GM12801 (cell line): ENCODE data around the gene DCLK3.

Source experiments
- TF ChIP-seq, protein P1 (sequence below): IDR thresholded peaks from one replicate; pipeline ENCODE4 v1.5.1; 2011; ENCODE audit warnings: control low read depth; ENCODE audit not compliant: insufficient read length; ENCODE audit errors: extremely low read depth

The DCLK3 gene, protein sequence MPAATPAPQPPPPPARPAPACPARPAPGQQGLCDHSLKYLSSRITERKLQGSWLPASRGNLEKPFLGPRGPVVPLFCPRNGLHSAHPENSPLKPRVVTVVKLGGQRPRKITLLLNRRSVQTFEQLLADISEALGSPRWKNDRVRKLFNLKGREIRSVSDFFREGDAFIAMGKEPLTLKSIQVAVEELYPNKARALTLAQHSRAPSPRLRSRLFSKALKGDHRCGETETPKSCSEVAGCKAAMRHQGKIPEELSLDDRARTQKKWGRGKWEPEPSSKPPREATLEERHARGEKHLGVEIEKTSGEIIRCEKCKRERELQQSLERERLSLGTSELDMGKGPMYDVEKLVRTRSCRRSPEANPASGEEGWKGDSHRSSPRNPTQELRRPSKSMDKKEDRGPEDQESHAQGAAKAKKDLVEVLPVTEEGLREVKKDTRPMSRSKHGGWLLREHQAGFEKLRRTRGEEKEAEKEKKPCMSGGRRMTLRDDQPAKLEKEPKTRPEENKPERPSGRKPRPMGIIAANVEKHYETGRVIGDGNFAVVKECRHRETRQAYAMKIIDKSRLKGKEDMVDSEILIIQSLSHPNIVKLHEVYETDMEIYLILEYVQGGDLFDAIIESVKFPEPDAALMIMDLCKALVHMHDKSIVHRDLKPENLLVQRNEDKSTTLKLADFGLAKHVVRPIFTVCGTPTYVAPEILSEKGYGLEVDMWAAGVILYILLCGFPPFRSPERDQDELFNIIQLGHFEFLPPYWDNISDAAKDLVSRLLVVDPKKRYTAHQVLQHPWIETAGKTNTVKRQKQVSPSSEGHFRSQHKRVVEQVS

DNA sequence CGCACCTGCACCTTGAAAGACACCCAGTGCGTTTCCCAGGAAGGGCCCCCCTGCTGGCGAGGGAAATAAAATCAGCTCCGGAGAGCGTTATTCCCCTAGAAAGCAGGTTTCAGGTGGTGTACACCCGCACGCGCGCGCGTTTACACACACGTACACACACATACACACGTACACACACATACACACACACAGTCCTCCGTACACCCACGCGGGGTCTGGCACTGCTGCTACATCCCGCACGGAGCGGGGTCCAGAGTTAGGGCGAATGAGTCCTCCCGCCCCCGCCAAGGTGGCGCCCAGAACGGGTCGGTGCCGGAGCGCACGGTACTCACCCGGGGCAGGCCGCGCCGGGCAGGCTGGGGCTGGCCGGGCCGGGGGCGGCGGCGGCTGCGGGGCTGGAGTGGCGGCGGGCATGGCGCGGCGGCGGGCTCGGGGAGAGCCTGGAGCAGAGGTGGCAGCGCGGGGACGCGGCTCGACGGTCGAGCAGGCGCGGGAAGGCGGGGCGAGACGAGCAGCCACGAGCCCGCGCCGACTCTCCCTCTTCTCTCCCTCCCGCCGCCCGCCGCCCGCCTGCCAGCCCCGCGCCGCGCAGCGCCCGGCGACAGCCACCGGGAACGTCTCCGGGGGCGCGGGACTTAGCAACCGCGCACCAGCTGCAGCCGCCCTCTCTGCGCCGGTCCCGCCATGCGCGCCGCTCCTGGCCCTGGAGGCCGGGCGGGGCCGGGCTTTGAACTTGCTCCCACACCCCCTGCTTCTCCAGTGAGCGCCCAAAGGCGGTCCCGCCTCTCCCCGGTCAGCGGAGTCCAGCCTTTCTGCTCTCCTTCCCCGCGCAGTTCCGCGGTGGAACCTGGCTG lies at the start of gene DCLK3:
DCLK3 (minus strand) TSS at position 704 of the 854 bp plus-strand sequence; CDS start at position 414, 290 bp downstream.
- TF ChIP-seq, protein P1, sequence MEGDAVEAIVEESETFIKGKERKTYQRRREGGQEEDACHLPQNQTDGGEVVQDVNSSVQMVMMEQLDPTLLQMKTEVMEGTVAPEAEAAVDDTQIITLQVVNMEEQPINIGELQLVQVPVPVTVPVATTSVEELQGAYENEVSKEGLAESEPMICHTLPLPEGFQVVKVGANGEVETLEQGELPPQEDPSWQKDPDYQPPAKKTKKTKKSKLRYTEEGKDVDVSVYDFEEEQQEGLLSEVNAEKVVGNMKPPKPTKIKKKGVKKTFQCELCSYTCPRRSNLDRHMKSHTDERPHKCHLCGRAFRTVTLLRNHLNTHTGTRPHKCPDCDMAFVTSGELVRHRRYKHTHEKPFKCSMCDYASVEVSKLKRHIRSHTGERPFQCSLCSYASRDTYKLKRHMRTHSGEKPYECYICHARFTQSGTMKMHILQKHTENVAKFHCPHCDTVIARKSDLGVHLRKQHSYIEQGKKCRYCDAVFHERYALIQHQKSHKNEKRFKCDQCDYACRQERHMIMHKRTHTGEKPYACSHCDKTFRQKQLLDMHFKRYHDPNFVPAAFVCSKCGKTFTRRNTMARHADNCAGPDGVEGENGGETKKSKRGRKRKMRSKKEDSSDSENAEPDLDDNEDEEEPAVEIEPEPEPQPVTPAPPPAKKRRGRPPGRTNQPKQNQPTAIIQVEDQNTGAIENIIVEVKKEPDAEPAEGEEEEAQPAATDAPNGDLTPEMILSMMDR = no peak

DNA sequence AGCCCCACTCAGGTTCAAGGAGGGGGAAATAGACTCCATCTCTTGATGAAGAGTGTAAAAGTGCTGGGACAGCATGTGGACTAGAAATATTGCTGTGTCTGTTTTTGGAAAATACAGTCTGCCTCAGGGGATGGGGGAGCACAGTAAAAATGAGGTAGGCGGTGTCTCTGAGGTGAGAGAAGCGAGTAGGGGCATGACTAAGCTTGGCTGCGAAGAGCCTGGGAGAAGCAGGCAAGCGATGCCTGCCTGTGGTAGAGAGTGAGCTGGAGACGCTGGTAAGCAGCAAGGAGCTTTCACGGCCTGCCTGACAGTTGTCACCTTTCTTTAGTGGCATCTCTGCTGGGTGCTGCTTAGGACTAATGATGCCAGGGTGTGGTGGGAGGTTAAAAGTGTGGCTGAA lies 49.0 kb upstream of the DCLK3 start:
- TF ChIP-seq, protein P1 = no peak

DNA sequence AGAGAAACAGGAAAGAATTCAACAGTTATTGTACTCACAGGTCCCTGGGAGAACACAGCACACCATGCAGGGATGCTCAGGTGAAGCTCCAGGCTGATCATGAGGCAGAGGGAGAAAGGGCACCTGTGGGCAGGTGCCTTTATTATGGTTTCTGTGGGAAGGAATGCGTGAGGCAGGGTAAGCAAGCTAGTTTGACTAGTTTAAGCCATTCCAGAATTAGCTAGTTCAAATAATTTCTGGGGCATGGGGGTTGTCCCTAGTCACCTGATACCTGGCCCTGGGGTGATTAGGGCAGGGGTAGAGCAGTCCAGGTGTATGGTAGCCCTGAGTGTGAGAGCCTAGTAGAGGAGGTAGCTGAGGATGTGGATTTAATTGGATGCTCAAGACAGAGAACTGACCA lies 47.9 kb upstream of the DCLK3 start:
- TF ChIP-seq, protein P1 = no peak

DNA sequence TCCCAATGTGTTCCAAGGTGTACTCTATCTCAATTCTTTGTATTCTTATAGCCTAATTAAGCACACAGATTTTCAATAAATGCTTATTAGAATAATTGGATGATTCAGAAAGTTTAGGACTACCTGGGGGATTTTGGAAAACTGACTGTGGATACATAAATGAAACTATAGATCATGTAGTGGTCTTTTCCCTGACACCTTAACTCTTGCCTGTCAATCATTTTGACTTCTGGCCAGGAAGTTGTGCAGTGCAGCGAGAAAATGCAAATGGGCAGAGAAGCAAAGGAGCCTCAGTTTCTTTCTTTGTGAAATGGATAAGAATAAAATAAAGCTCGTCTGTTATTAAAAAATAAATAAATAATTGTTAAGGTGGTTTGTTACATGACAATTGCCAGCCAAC lies 47.4 kb upstream of the DCLK3 start:
- TF ChIP-seq, protein P1 = no peak

DNA sequence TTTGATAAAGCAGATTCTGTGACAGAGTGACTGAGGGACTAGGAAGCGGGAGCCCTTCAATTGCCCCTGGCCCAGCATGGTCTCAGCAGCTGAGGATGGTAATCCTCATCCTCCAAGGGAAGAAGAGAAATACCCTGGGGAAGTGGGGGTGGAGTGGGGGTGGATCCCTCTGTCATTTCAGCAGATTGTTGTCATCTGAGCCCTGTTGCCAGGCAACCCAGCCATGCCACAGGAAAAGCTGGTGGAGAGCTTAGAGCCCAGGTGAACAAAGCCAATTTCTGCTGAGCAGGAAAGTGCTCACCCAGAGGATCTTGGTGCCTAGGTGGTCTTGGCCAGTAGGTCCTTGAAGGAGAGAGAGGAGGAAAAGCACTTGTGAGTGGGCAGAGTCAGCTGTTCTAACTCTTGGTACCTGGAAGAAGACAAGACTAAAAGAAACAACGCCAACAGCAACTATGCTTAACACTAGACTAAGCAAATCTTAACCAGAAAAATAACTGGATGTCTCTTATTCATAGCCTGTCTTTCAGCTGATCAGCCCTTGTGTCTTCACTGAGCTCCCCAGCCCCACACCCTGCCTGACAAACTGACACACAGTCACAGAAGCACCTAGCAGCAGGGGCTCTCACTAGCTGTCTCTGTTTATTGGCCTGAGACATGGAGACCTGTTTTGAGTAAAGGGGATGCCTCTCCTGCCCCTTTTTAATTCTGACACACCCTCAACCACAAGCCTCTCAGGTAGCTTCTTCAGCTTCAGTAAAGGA lies 40.1 kb upstream of the DCLK3 start:
- TF ChIP-seq, protein P1 = no peak

DNA sequence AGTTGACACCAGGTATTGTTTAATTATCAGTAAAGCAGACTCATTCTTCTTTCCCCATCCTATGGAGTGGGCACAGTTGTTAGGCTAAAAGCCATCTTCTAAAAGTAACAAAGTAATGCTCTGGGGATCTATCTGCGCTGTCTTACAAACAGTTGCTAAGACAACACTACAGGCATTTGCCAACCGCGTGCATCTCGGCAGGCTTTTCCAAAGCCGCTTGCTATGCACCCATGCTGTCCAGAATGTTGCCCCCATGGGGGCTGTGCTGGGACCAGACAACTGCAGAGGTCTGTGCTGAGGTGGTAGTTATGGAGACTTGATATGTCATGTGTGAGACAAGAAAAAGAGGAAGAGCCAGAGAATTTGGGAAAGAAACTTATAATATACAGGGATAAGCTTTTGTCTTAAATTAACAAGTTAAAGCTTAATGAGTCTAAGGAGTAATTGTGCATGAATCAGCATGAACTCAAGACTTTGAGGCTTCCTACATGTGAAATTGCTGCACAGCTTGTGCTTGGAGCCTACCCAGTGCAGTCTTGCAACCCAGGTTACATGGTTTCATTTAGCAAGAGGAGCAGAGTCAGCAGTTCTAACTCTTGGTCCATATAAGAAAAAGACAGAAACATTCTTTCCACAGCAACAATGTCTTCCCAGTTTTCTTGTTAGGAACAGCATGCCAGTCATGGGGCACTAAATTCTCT lies 38.9 kb upstream of the DCLK3 start:
- TF ChIP-seq, protein P1 = no peak
